ENCODE measurements around the gene PPP1R9A. TPM values are rescaled to one million over a fixed set of nuclear protein-coding genes. Genes with fewer than 3 reads are reported as not detected.

PPP1R9A gene
- total RNA-seq, 1 experiment from 2014 or later, result 13.5 TPM

GRCh38 chr7:95155965-95156364 lies 248.6 kb downstream of the PPP1R9A start:
- intact Hi-C loops (cut with micrococcal nuclease), result no loop called here
- no TSS peak for BruUV-seq (replicated peaks)
- ChIA-PET POLR2A (no interaction called here), RAD21 (ENCODE audit: low non-redundant PET in 1 of 2, low total read pairs in 2 of 2, uncharacterized antibody in 2 of 2, unreplicated experiment in 2 of 2) (no interaction called here), CTCF (no interaction called here)
- Histone ChIP-seq H3K27me3 (ENCODE audit: insufficient read depth, low read length) (no peaks in the 10 kb centered on the region), H2AFZ (ENCODE audit: low read depth, low read length, poor library complexity, severe bottlenecking) (no peak overlapping the region), H3K27ac (ENCODE audit: low read depth, low read length) (no peak overlapping the region), H3K4me1 (ENCODE audit: control insufficient read depth in 1 of 2, insufficient read depth in 2 of 2, low read length in 2 of 2) (no peaks in the 10 kb centered on the region), H3K9me3 (ENCODE audit: control insufficient read depth in 1 of 2, insufficient read depth in 1 of 2, low read depth in 1 of 2, low read length in 2 of 2) (no peaks in the 10 kb centered on the region; a peak in 1 of 4 replicates), H3K9ac (ENCODE audit: low read length) (no peak overlapping the region), H3K4me3 (replicated peaks in 1 of 2; ENCODE audit: low read depth in 1 of 2, low read length in 2 of 2) (no peak overlapping the region), H3K36me3 (ENCODE audit: control insufficient read depth in 1 of 2, insufficient read depth in 2 of 2, low read length in 2 of 2) (no peaks in the 10 kb centered on the region), H3K4me2 (ENCODE audit: low read length) (no peak overlapping the region), H3K79me2 (ENCODE audit: insufficient read depth, low read length) (no peaks in the 10 kb centered on the region), H4K20me1 (ENCODE audit: insufficient read depth) (no peaks in the 10 kb centered on the region), H3K9me2 (ENCODE audit: insufficient read depth) (no peaks in the 10 kb centered on the region)
- TF ChIP-seq TCF7L2 (IDR thresholded peaks at IDR 0.05; ENCODE audit: borderline replicate concordance, extremely low read depth, insufficient read depth, insufficient read length) (no peak), REST (IDR thresholded peaks at IDR 0.05; ENCODE audit: low read depth) (no peak), POLR2AphosphoS5 (IDR thresholded peaks at IDR 0.05; ENCODE audit: low read depth, low read length) (no peak), MAX (IDR thresholded peaks at IDR 0.05) (no peak), CEBPB (IDR thresholded peaks at IDR 0.05; ENCODE audit: low read depth) (no peak), ELF1 (IDR thresholded peaks at IDR 0.05; ENCODE audit: borderline replicate concordance, low read depth) (no peak), CBX3 (IDR thresholded peaks at IDR 0.05; ENCODE audit: low read depth) (no peak), JUND (IDR thresholded peaks at IDR 0.05) (no peak)
- DNase-seq (ENCODE audit: low read depth, low spot score) (no peak), ATAC-seq (no peak)
